Measurements from ENCODE around the gene MIEN1.

GRCh38 chr17:39729280-39729851 lies 966 bp downstream of the MIEN1 start:
- TF ChIP-seq CTCF (IDR thresholded peaks at IDR 0.05; ENCODE audit: low read depth, low read length) (no peak), EZH2phosphoT487 (IDR thresholded peaks at IDR 0.05; ENCODE audit: low read depth) (no peak)

All from OCI-LY3 (cell line).